ENCODE measurements around the gene FSIP1.

FSIP1 gene

DNA sequence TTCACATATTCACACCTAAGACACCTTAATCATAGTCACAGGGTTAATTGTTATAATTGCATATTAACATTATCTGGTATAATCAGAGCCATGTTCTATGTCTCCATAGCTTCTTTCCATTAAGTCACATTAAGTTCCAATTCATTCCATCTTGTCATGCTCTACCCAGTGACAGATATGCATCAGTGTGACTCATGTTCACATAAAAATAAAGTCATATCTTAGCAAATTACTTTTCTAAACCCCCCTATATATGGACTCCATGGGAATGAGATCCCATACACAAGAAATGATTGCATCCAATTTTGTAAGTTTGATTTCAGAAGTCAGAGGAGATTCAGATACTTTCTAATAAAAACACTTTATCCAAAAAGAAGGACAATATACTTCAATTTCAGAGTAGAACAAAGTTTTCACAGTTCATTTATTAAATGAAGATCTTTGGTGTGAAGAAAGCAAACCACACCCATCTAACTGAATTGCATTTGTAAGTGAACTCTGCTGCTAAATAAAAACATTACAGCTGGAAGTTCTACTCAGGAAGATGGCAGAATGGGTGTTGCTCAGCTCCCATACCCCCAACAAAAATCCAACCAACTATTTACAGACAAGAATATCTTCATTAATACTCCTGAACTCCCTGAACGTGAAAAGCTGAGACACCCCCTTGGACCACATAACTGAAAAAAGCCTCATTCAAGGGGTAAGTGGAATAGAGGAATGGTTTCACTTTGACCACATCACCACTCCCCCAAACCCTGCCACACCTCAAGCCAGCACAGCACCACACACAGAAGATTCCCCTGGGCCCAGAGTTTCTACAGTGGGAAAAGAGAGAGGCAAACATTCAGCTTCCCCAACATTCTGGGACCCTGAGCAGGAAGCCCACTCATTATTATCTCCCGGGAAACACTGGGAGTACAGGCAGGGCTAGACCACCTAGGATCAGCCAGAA lies 174.2 kb downstream of the FSIP1 start:
- Histone ChIP-seq H3K27me3 (ENCODE audit: control insufficient read depth in 1 of 2, insufficient read depth in 2 of 2, low read length in 2 of 2) (no peaks in the 10 kb centered on the region), H3K27ac (ENCODE audit: low read length) (no peak overlapping the region), H3K9me3 (ENCODE audit: control insufficient read depth in 2 of 2, low read length in 2 of 2) (no peaks in the 10 kb centered on the region), H3K4me1 (ENCODE audit: control insufficient read depth, insufficient read depth, low read length) (no peaks in the 10 kb centered on the region), H3K9ac (ENCODE audit: low read length in 2 of 2) (no peak overlapping the region), H3K36me3 (ENCODE audit: control insufficient read depth in 2 of 2, insufficient read depth in 2 of 2, low read length in 2 of 2) (no peaks in the 10 kb centered on the region), H3K4me3 (ENCODE audit: low read length in 2 of 2) (no peak overlapping the region)

DNA sequence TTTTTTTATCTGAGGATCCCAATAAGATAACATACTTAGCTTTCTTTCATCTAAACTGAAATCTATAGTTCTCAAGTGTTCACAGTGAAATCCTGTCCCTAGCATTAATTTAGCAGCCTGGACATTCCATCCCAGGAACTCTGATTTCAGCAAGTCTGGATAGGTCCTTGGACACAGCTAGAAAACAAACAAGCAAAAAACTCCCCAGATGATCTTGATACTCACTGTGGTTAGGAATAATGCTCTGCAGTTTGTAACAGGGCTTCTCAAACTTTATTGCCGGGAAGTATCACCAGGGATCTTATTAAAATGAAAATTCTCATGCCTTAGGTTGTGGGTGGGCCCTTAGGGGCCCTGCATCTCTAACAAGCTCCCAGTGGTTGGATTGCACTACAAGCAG lies 177.5 kb downstream of the FSIP1 start:
- Histone ChIP-seq H3K27ac (ENCODE audit: low read length) (no peak overlapping the region), H3K9ac (ENCODE audit: low read length in 2 of 2) (no peak overlapping the region), H3K36me3 (ENCODE audit: control insufficient read depth in 2 of 2, insufficient read depth in 2 of 2, low read length in 2 of 2) (no peaks in the 10 kb centered on the region), H3K4me3 (ENCODE audit: low read length in 2 of 2) (no peak overlapping the region), H3K9me3 (ENCODE audit: control insufficient read depth in 2 of 2, low read length in 2 of 2) (no peaks in the 10 kb centered on the region), H3K4me1 (ENCODE audit: control insufficient read depth, insufficient read depth, low read length) (no peaks in the 10 kb centered on the region), H3K27me3 (ENCODE audit: control insufficient read depth in 1 of 2, insufficient read depth in 2 of 2, low read length in 2 of 2) (no peaks in the 10 kb centered on the region)

GRCh38 chr15:39602143-39602542 lies 180.5 kb downstream of the FSIP1 start:
- no peaks in the 10 kb centered on the region for H3K4me1 ChIP-seq (ENCODE audit: control insufficient read depth, insufficient read depth, low read length)
- no peak overlapping the region for H3K9ac ChIP-seq (ENCODE audit: low read length in 2 of 2)
- H3K4me3 ChIP-seq (ENCODE audit: low read length in 2 of 2) = no peak overlapping the region
- H3K9me3 ChIP-seq (ENCODE audit: control insufficient read depth in 2 of 2, low read length in 2 of 2) = no peaks in the 10 kb centered on the region
- H3K27ac ChIP-seq (ENCODE audit: low read length) = no peak overlapping the region
- no peaks in the 10 kb centered on the region for H3K27me3 ChIP-seq (ENCODE audit: control insufficient read depth in 1 of 2, insufficient read depth in 2 of 2, low read length in 2 of 2)
- no peaks in the 10 kb centered on the region for H3K36me3 ChIP-seq (ENCODE audit: control insufficient read depth in 2 of 2, insufficient read depth in 2 of 2, low read length in 2 of 2)

DNA sequence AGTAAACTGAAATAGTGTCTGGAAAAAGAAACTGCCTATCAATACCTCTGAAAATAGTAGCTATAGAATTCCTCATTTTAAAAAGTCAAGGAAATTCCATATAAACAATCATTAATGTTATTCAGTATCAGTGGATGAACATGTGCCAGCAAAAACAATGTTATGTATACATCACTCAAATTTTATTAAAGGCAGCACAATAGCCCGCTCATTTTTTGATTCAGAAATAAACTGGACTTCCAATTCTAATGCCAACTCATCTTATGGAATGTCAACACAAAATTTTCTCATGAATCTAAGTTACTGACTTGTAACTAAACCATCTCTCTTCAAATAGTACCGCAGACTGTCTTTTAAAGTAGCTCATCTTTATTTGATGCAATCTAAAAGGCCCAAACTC lies 182.8 kb downstream of the FSIP1 start:
- Histone ChIP-seq H3K9me3 (ENCODE audit: control insufficient read depth in 2 of 2, low read length in 2 of 2) (no peaks in the 10 kb centered on the region), H3K36me3 (ENCODE audit: control insufficient read depth in 2 of 2, insufficient read depth in 2 of 2, low read length in 2 of 2) (peaks cover 11 to 15% of the 10 kb centered on the region in 2 donors), H3K27ac (ENCODE audit: low read length) (no peak overlapping the region), H3K9ac (ENCODE audit: low read length in 2 of 2) (no peak overlapping the region), H3K4me1 (ENCODE audit: control insufficient read depth, insufficient read depth, low read length) (no peaks in the 10 kb centered on the region), H3K4me3 (ENCODE audit: low read length in 2 of 2) (no peak overlapping the region), H3K27me3 (ENCODE audit: control insufficient read depth in 1 of 2, insufficient read depth in 2 of 2, low read length in 2 of 2) (no peaks in the 10 kb centered on the region)

- H3K27ac ChIP-seq (ENCODE audit: low read length) = no peak overlapping the region
- no peak overlapping the region for H3K4me3 ChIP-seq (ENCODE audit: low read length in 2 of 2)
- H3K9me3 ChIP-seq (ENCODE audit: control insufficient read depth in 2 of 2, low read length in 2 of 2) = no peaks in the 10 kb centered on the region
- peaks cover 18% of the 10 kb centered on the region in 2 donors for H3K36me3 ChIP-seq (ENCODE audit: control insufficient read depth in 2 of 2, insufficient read depth in 2 of 2, low read length in 2 of 2)
- H3K4me1 ChIP-seq (ENCODE audit: control insufficient read depth, insufficient read depth, low read length) = no peaks in the 10 kb centered on the region
- no peaks in the 10 kb centered on the region for H3K27me3 ChIP-seq (ENCODE audit: control insufficient read depth in 1 of 2, insufficient read depth in 2 of 2, low read length in 2 of 2)
- H3K9ac ChIP-seq (ENCODE audit: low read length in 2 of 2) = no peak overlapping the region
These were observed 183.4 kb downstream of the FSIP1 start for GRCh38 chr15:39598958-39599845.

DNA sequence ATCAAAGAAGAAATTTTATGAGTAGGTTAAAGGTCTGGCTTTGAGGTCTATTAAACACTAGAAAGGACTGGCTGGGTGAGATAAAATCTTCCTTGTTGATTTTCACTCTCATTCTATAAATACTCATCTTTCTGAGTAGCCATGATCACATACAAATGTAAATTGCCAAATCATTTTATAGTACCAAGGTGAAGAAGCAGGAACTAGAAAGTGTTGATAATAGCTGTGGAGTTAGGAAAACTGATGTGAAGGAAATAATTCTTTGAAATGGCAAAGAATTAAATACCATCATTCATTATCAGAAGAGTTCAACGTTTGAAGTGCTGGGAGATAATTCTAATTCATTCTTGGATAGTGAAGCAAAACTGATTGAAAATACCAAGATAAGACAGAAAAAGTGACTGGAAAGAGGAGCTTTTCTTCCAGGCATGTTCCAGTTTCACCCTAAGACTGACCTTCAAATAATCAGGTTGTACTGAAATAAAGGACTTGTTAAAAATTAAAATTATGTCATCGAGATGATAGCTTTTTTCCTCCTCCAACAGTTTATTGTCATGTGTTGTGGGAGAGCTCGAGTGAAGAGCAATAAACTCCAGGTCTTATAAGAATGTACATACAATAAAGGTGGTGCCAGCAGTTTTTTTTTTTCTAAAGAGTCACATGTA lies 184.3 kb downstream of the FSIP1 start:
- H3K9ac ChIP-seq (ENCODE audit: low read length in 2 of 2) = no peak overlapping the region
- H3K9me3 ChIP-seq (ENCODE audit: control insufficient read depth in 2 of 2, low read length in 2 of 2) = no peaks in the 10 kb centered on the region
- no peaks in the 10 kb centered on the region for H3K27me3 ChIP-seq (ENCODE audit: control insufficient read depth in 1 of 2, insufficient read depth in 2 of 2, low read length in 2 of 2)
- no peaks in the 10 kb centered on the region for H3K4me1 ChIP-seq (ENCODE audit: control insufficient read depth, insufficient read depth, low read length)
- peaks cover 26 to 27% of the 10 kb centered on the region in 2 donors for H3K36me3 ChIP-seq (ENCODE audit: control insufficient read depth in 2 of 2, insufficient read depth in 2 of 2, low read length in 2 of 2)
- no peak overlapping the region for H3K27ac ChIP-seq (ENCODE audit: low read length)
- no peak overlapping the region for H3K4me3 ChIP-seq (ENCODE audit: low read length in 2 of 2)

DNA sequence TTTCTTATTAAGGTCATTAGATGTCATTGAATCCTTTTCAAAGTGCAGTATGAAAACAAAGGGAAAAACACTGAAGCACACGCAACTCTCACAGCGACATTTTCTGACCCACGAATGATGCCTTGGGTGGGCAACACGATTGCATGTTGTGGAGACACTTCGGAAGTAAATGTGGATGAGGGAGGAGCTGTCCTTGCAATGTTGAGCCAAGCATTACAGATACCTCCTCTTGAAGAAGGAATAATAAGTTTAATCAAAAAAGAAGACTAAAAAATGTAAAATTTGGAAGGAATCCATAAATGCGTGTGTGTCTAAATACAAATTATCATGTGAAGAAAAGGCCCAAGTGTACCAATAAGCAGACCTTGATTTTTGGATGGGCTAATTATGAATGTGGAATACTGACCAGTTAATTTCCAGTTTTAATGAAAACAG lies 184.9 kb downstream of the FSIP1 start:
- Histone ChIP-seq H3K27ac (ENCODE audit: low read length) (no peak overlapping the region), H3K9me3 (ENCODE audit: control insufficient read depth in 2 of 2, low read length in 2 of 2) (no peaks in the 10 kb centered on the region), H3K27me3 (ENCODE audit: control insufficient read depth in 1 of 2, insufficient read depth in 2 of 2, low read length in 2 of 2) (no peaks in the 10 kb centered on the region), H3K4me3 (ENCODE audit: low read length in 2 of 2) (no peak overlapping the region), H3K4me1 (ENCODE audit: control insufficient read depth, insufficient read depth, low read length) (no peaks in the 10 kb centered on the region), H3K9ac (ENCODE audit: low read length in 2 of 2) (no peak overlapping the region), H3K36me3 (ENCODE audit: control insufficient read depth in 2 of 2, insufficient read depth in 2 of 2, low read length in 2 of 2) (peaks cover 32% of the 10 kb centered on the region in 2 donors)

DNA sequence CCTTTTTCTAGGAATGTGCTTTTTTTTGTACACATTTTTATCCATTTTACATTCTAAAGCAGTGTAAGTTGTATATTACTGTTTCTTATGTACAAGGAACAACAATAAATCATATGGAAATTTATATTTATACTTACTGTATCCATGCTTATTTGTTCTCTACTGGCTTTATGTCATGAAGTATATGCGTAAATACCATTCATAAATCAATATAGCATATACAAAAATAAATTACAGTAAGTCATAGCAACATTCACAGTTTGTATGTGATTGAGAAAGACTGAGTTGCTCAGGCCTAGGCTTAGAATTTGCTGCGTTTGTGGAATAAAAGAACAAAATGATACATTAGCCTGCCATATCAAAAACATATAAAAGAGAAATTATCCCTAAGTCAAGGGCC lies 185.3 kb downstream of the FSIP1 start:
- H3K27me3 ChIP-seq (ENCODE audit: control insufficient read depth in 1 of 2, insufficient read depth in 2 of 2, low read length in 2 of 2) = no peaks in the 10 kb centered on the region
- no peaks in the 10 kb centered on the region for H3K9me3 ChIP-seq (ENCODE audit: control insufficient read depth in 2 of 2, low read length in 2 of 2)
- no peak overlapping the region for H3K9ac ChIP-seq (ENCODE audit: low read length in 2 of 2)
- no peak overlapping the region for H3K27ac ChIP-seq (ENCODE audit: low read length)
- no peak overlapping the region for H3K4me3 ChIP-seq (ENCODE audit: low read length in 2 of 2)
- H3K36me3 ChIP-seq (ENCODE audit: control insufficient read depth in 2 of 2, insufficient read depth in 2 of 2, low read length in 2 of 2) = peaks cover 36% of the 10 kb centered on the region in 2 donors
- no peaks in the 10 kb centered on the region for H3K4me1 ChIP-seq (ENCODE audit: control insufficient read depth, insufficient read depth, low read length)

GRCh38 chr15:39596358-39597051 lies 186.1 kb downstream of the FSIP1 start:
- H3K27ac ChIP-seq (ENCODE audit: low read length) = no peak overlapping the region
- peaks cover 44% of the 10 kb centered on the region in 2 donors for H3K36me3 ChIP-seq (ENCODE audit: control insufficient read depth in 2 of 2, insufficient read depth in 2 of 2, low read length in 2 of 2)
- H3K4me1 ChIP-seq (ENCODE audit: control insufficient read depth, insufficient read depth, low read length) = peaks cover 2% of the 10 kb centered on the region
- no peaks in the 10 kb centered on the region for H3K27me3 ChIP-seq (ENCODE audit: control insufficient read depth in 1 of 2, insufficient read depth in 2 of 2, low read length in 2 of 2)
- H3K9ac ChIP-seq (ENCODE audit: low read length in 2 of 2) = no peak overlapping the region
- H3K9me3 ChIP-seq (ENCODE audit: control insufficient read depth in 2 of 2, low read length in 2 of 2) = no peaks in the 10 kb centered on the region
- H3K4me3 ChIP-seq (ENCODE audit: low read length in 2 of 2) = no peak overlapping the region

Measured in stomach smooth muscle (tissue), 2 donors.